DMS79 (cell line): Measurements from ENCODE around the gene DSCAML1.
A peak's percentile ranks its signal among the peaks of the same experiment; 100 is the strongest.

ENCODE experiments used
- DNase-seq: peaks from one replicate; lab custom pipeline; 2025; lab: John Stamatoyannopoulos, UW

Gene DSCAML1

GRCh38 chr11:117425679-117426296 is 371.2 kb downstream of the DSCAML1 start:
- no peak for DNase-seq

- peak; percentile 90 for DNase-seq
Measured at GRCh38 chr11:117424781-117425180, 372.2 kb downstream of the DSCAML1 start.

GRCh38 chr11:117423046-117423575 is 373.9 kb downstream of the DSCAML1 start:
- DNase-seq = no peak

GRCh38 chr11:117421476-117421875 is 375.5 kb downstream of the DSCAML1 start:
- no peak for DNase-seq

GRCh38 chr11:117421041-117421440 is 376.0 kb downstream of the DSCAML1 start:
- DNase-seq = no peak

GRCh38 chr11:117420598-117420997 is 376.4 kb downstream of the DSCAML1 start:
- DNase-seq = no peak

GRCh38 chr11:117420143-117420485 is 376.9 kb downstream of the DSCAML1 start:
- no peak for DNase-seq

- no peak for DNase-seq
Measured at GRCh38 chr11:117419482-117420142, 377.4 kb downstream of the DSCAML1 start.

GRCh38 chr11:117418737-117419481 is 378.1 kb downstream of the DSCAML1 start:
- DNase-seq = no peak

GRCh38 chr11:117417856-117418255 is 379.2 kb downstream of the DSCAML1 start:
- DNase-seq = no peak

GRCh38 chr11:117417342-117417741 is 379.7 kb downstream of the DSCAML1 start:
- no peak for DNase-seq

GRCh38 chr11:117415358-117415896 is 381.6 kb downstream of the DSCAML1 start:
- no peak for DNase-seq

GRCh38 chr11:117414724-117415123 is 382.3 kb downstream of the DSCAML1 start:
- DNase-seq = no peak

- DNase-seq = no peak
Measured at GRCh38 chr11:117413616-117414015, 383.4 kb downstream of the DSCAML1 start.

- no peak for DNase-seq
Measured at GRCh38 chr11:117412653-117413275, 384.3 kb downstream of the DSCAML1 start.

GRCh38 chr11:117412176-117412575 is 384.8 kb downstream of the DSCAML1 start:
- no peak for DNase-seq

- DNase-seq = no peak
Measured at GRCh38 chr11:117411736-117412135, 385.3 kb downstream of the DSCAML1 start.

- DNase-seq = no peak
Measured at GRCh38 chr11:117410861-117411710, 385.9 kb downstream of the DSCAML1 start.

- DNase-seq = no peak
Measured at GRCh38 chr11:117410238-117410637, 386.8 kb downstream of the DSCAML1 start.

- no peak for DNase-seq
Measured at GRCh38 chr11:117409511-117409910, 387.5 kb downstream of the DSCAML1 start.

GRCh38 chr11:117408356-117408755 is 388.7 kb downstream of the DSCAML1 start:
- DNase-seq = no peak
